ENCODE measurements around the gene MORN1. TPM values are rescaled to one million over a fixed set of nuclear protein-coding genes. Genes with fewer than 3 reads are reported as not detected.

Gene MORN1
- total RNA-seq, 6 experiments from 2014 or later: 3.1 to 7.1 (median 4.5) TPM

DNA sequence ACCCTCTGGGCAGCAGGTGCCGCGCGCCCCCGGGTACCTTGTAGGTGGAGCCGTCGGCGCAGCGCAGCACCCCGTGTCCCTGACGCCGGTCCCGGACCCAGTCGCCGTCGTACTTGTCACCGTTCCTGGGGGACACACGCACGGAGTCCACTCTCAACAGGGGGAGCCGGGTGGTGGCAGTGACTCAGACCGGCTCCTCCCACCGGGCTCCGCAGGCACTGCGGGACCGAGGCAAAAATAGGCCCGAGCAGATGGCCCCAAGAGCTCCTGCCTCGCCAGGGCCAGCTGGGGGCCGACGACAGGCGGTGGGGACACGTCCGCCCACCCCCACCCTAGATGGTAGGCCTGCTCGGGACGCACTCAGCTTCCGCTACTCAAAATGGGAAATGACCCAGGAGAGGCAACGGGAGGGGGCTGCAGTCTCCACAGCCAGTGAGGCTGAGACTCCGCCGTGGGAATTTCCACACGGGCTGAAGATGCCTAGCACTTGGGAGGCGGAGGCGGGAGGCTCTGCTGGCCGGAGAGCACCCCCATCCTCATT, 6.3 kb downstream of the MORN1 start:
- H3K9me3 ChIP-seq: no peaks in the 10 kb centered on the region
- no peak for ATAC-seq
- peak in 2 of 3 donors; percentile 38 to 53 for DNase-seq
- TF ChIP-seq, protein P1, sequence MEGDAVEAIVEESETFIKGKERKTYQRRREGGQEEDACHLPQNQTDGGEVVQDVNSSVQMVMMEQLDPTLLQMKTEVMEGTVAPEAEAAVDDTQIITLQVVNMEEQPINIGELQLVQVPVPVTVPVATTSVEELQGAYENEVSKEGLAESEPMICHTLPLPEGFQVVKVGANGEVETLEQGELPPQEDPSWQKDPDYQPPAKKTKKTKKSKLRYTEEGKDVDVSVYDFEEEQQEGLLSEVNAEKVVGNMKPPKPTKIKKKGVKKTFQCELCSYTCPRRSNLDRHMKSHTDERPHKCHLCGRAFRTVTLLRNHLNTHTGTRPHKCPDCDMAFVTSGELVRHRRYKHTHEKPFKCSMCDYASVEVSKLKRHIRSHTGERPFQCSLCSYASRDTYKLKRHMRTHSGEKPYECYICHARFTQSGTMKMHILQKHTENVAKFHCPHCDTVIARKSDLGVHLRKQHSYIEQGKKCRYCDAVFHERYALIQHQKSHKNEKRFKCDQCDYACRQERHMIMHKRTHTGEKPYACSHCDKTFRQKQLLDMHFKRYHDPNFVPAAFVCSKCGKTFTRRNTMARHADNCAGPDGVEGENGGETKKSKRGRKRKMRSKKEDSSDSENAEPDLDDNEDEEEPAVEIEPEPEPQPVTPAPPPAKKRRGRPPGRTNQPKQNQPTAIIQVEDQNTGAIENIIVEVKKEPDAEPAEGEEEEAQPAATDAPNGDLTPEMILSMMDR (IDR thresholded peaks at IDR 0.05): no peak
- TF ChIP-seq POLR2A (IDR thresholded peaks at IDR 0.05): no peak
- no peak overlapping the region for H3K4me3 ChIP-seq
- H3K27me3 ChIP-seq: no peaks in the 10 kb centered on the region
- no peak overlapping the region for H3K27ac ChIP-seq
- 82% methylated on average over 2 of the region's 41 CpGs for WGBS (ENCODE audit: insufficient coverage, low coverage, low lambda C conversion rate, missing lambda C conversion rate)
- H3K4me1 ChIP-seq: no peaks in the 10 kb centered on the region
- no peaks in the 10 kb centered on the region for H3K36me3 ChIP-seq
- intact Hi-C loops (cut with DNase I): loop anchor here in 1 of 2 donors (5.0 kb wide), 1 partner anchor 188 kb away; no protein-coding TSS in a partner anchor

DNA sequence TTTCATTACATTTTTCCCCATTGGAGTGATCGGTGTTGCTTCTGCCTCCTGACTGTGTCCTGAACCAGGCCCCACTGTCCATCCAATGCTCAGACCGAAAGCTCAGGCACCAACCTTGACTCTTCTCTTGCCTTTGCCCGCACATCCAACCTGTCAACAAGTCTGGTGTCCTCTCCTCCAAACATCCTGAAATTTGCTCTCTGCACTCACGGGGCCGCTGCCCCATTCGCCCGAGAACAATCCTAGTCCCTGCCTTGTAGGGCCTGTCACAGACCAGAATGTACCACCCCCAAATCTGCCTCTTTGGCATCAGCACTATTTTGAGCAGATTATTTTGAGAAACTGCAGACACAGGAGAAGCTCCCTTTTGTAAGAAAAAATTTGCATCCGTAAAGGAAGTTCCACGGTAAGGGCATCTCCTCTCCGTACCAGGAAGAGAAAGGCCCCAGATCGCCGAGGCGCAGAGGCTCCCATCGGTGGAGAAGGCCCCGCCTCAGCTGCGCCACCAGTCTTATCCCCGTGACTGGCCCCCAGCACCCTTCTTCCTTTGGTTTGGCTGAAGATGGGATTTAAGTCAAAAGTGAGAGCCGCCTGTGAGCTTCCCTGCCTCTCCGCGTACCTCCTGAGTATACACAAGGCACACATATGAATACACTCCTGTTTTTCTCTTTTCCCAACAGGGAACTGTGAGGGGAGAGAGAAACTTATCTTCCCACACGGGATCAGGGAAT, 7.1 kb downstream of the MORN1 start:
- Histone ChIP-seq H3K9me3 (no peaks in the 10 kb centered on the region), H3K4me1 (no peaks in the 10 kb centered on the region), H3K36me3 (no peaks in the 10 kb centered on the region), H3K4me3 (no peak overlapping the region), H3K27ac (no peak overlapping the region), H3K27me3 (no peaks in the 10 kb centered on the region)
- DNase-seq (peak in 2 of 3 donors; percentile 16 to 20), ATAC-seq (no peak)
- intact Hi-C loops (cut with DNase I): loop anchor here in 1 of 2 donors (5.0 kb wide), 1 partner anchor 187 kb away; no protein-coding TSS in a partner anchor
- TF ChIP-seq, protein P1 (IDR thresholded peaks at IDR 0.05): no peak
- TF ChIP-seq POLR2A (IDR thresholded peaks at IDR 0.05): no peak
- 87% methylated on average over 19 of the region's 21 CpGs for WGBS (ENCODE audit: insufficient coverage, low coverage, low lambda C conversion rate, missing lambda C conversion rate)

GRCh38 chr1:2383576-2383975, 7.8 kb downstream of the MORN1 start:
- H3K9me3 ChIP-seq: no peaks in the 10 kb centered on the region
- no peaks in the 10 kb centered on the region for H3K36me3 ChIP-seq
- H3K4me3 ChIP-seq: no peak overlapping the region
- no peak overlapping the region for H3K27ac ChIP-seq
- no peak for TF ChIP-seq POLR2A (IDR thresholded peaks at IDR 0.05)
- TF ChIP-seq, protein P1 (IDR thresholded peaks at IDR 0.05): no peak
- intact Hi-C loops (cut with DNase I): loop anchor here in 1 of 2 donors (5.0 kb wide), 1 partner anchor 186 kb away; no protein-coding TSS in a partner anchor
- 80% methylated on average over 1 of the region's 14 CpGs for WGBS (ENCODE audit: insufficient coverage, low coverage, low lambda C conversion rate, missing lambda C conversion rate)
- no peaks in the 10 kb centered on the region for H3K4me1 ChIP-seq
- peak in 2 of 3 donors; percentile 39 to 40 for DNase-seq
- no peak for ATAC-seq
- H3K27me3 ChIP-seq: no peaks in the 10 kb centered on the region

- 48% methylated on average over 4 of the region's 13 CpGs for WGBS (ENCODE audit: insufficient coverage, low coverage, low lambda C conversion rate, missing lambda C conversion rate)
- H3K9me3 ChIP-seq: no peaks in the 10 kb centered on the region
- no peaks in the 10 kb centered on the region for H3K27me3 ChIP-seq
- intact Hi-C loops (cut with DNase I): loop anchor here in 1 of 2 donors (5.0 kb wide), 1 partner anchor 185 kb away; no protein-coding TSS in a partner anchor
- no peak overlapping the region for H3K4me3 ChIP-seq
- no peaks in the 10 kb centered on the region for H3K4me1 ChIP-seq
- H3K36me3 ChIP-seq: no peaks in the 10 kb centered on the region
- ATAC-seq (peak; percentile 37 to 63 (median 59)), DNase-seq (peak in 2 of 3 donors; percentile 53 to 57)
- no peak overlapping the region for H3K27ac ChIP-seq
- TF ChIP-seq, protein P1 (IDR thresholded peaks at IDR 0.05): peak; percentile 40 to 51 (median 48)
- no peak for TF ChIP-seq POLR2A (IDR thresholded peaks at IDR 0.05)
Measured at GRCh38 chr1:2382621-2383361, 8.6 kb downstream of the MORN1 start.

Measured in right lobe of liver (tissue), 6 donors.